Activated CD4-positive, alpha-beta T cell treated with anti-CD3 and anti-CD28 coated beads, Interleukin-2, amount 50 U/mL, for 48 hours (primary cell): ENCODE results near the gene NCBP3.
"Not testable (repeated sequence)": the region's sequence is repeated elsewhere in the genome, so short reads cannot be mapped to it uniquely, and the experiment has no call there.

Experiments used
- DNase-seq, 2 experiments: peaks; one replicate each; pipeline ENCODE4 v3.0.0-alpha.2; 2020

NCBP3 gene

GRCh38 chr17:3880983-3881382, 34.9 kb upstream of the NCBP3 start:
- DNase-seq: no peak

GRCh38 chr17:3879591-3880417, 33.8 kb upstream of the NCBP3 start:
- no peak for DNase-seq

GRCh38 chr17:3879186-3879585, 33.1 kb upstream of the NCBP3 start:
- no peak for DNase-seq

- DNase-seq: no peak
These were observed 31.2 kb upstream of the NCBP3 start for GRCh38 chr17:3877220-3877619.

GRCh38 chr17:3875317-3875716, 29.3 kb upstream of the NCBP3 start:
- no peak for DNase-seq

GRCh38 chr17:3873862-3874261, 27.8 kb upstream of the NCBP3 start:
- no peak for DNase-seq

- no peak for DNase-seq
These were observed 24.8 kb upstream of the NCBP3 start for GRCh38 chr17:3870871-3871306.

GRCh38 chr17:3867606-3868005, 21.6 kb upstream of the NCBP3 start:
- no peak for DNase-seq

- no peak for DNase-seq
These were observed 21.1 kb upstream of the NCBP3 start for GRCh38 chr17:3867106-3867505.

GRCh38 chr17:3866276-3866675, 20.2 kb upstream of the NCBP3 start:
- DNase-seq: no peak

GRCh38 chr17:3865176-3865575, 19.1 kb upstream of the NCBP3 start:
- DNase-seq: no peak

- no peak for DNase-seq
These were observed 18.5 kb upstream of the NCBP3 start for GRCh38 chr17:3864534-3864933.

GRCh38 chr17:3861761-3862681, 16.0 kb upstream of the NCBP3 start:
- no peak for DNase-seq

- DNase-seq: no peak
These were observed 15.1 kb upstream of the NCBP3 start for GRCh38 chr17:3860939-3861700.

- DNase-seq: no peak
These were observed 13.9 kb upstream of the NCBP3 start for GRCh38 chr17:3859940-3860339.

GRCh38 chr17:3857261-3858105, 11.4 kb upstream of the NCBP3 start:
- no peak for DNase-seq

GRCh38 chr17:3854204-3854603, 8.2 kb upstream of the NCBP3 start:
- DNase-seq: not testable (repeated sequence)

GRCh38 chr17:3852561-3852960, 6.5 kb upstream of the NCBP3 start:
- no peak for DNase-seq

- DNase-seq: no peak
These were observed 5.5 kb upstream of the NCBP3 start for GRCh38 chr17:3851461-3852100.

GRCh38 chr17:3848229-3848835, 2.3 kb upstream of the NCBP3 start:
- DNase-seq: no peak

GRCh38 chr17:3847165-3847670, 1.2 kb upstream of the NCBP3 start:
- DNase-seq: no peak
